Adrenal gland (tissue), 12 donors: Measurements from ENCODE around the gene RFX6. TPM values are rescaled to one million over a fixed set of nuclear protein-coding genes. Genes with fewer than 3 reads are reported as not detected.

Experiments
- DNase-seq, 7 donors: peaks; one replicate each; pipeline ENCODE4 v3.0.0-alpha.2; 2019 to 2020
- H3K27ac ChIP-seq, 5 donors: fragments of 200-600 bp; sonication (generic) in 4 of 5; 1 replicate in 3 of 5; 2 replicates in 2 of 5; pipeline versions ENCODE4 v1.5.1 to v1.8.0; 2016 to 2020; ENCODE audit warnings: mild to moderate bottlenecking in 1 of 5
- H3K27me3 ChIP-seq: fragments of 200-600 bp; 2 replicates; pipeline ENCODE4 v1.8.0; 2021
- H3K36me3 ChIP-seq, 2 donors: fragments of 200-600 bp; replicated peaks in 1 of 2; 1 replicate in 1 of 2; 2 replicates in 1 of 2; pipeline versions ENCODE4 v1.5.1 to v1.8.0; 2018 to 2022
- H3K4me1 ChIP-seq, 2 donors: fragments of 200-600 bp; replicated peaks in 1 of 2; 1 replicate in 1 of 2; 2 replicates in 1 of 2; pipeline versions ENCODE4 v1.5.1 to v1.8.0; 2018 to 2021
- H3K4me3 ChIP-seq, 4 donors: fragments of 200-600 bp; sonication (generic) in 3 of 4; one replicate each; pipeline ENCODE4 v1.5.1; 2016 to 2018
- H3K9me3 ChIP-seq, 3 donors: fragments of 200-600 bp; sonication (generic) in 1 of 3; replicated peaks in 1 of 3; 1 replicate in 2 of 3; 2 replicates in 1 of 3; pipeline versions ENCODE4 v1.5.1 to v1.8.0; 2016 to 2021
- CTCF ChIP-seq, 6 experiments: fragments of 450-650 bp in 4 of 6; fragments of 200-600 bp in 2 of 6; sonication (generic) in 1 of 6; IDR thresholded peaks; 1 replicate in 5 of 6; 2 replicates in 1 of 6; pipeline versions ENCODE4 v1.5.1 to v1.8.0; 2016 to 2021; ENCODE audit warnings: antibody characterized with exemption in 6 of 6, mild to moderate bottlenecking in 2 of 6, moderate library complexity in 1 of 6
- POLR2A ChIP-seq, 2 donors: fragments of 450-650 bp; IDR thresholded peaks; one replicate each; pipeline ENCODE4 v1.6.1; 2017; ENCODE audit warnings: antibody characterized with exemption in 2 of 2, mild to moderate bottlenecking in 2 of 2, moderate library complexity in 1 of 2
- WGBS, 4 donors: extraction: QIAGEN DNeasy Blood & Tissue Kit in 2 of 4; methylation state at CpG; one replicate each; pipeline versions ENCODE4 v1.1.5 to v1.1.7; 2013 to 2017; 5-methylcytosine and 5-hydroxymethylcytosine counted together
- intact Hi-C, 2 donors: fragments of 100-400 bp; cut with DNase I; formaldehyde crosslinking; loops; one replicate each; pipeline versions ENCODE4 v1.14.1 to v1.15.0; 2022 to 2023
- polyA plus RNA-seq, 3 donors: library from polyadenylated mRNA; stranded (reverse); fragments of 200-250 nt in 2 of 3; fragments of 350-450 nt in 1 of 3; fragmentation: Illumina TruSeq in 1 of 3; extraction: RNeasy Lipid Tissue Mini Kit (QIAGEN cat#74804) in 1 of 3; gene quantifications; one replicate each; pipeline ENCODE4 v1.2.3, GENCODE V29; 2013 to 2014
- total RNA-seq, 9 donors: library from RNA; depleted of rRNA in 4 of 9; stranded (reverse); fragments of >200 nt in 4 of 9; fragments of 120-200 nt in 1 of 9; fragmentation: NEBNext Ultra II Directional in 1 of 9; extraction: Animal tissue kit (Norgen Biotek cat#: 25700) in 1 of 9; gene quantifications; one replicate each; pipeline versions ENCODE4 v1.1.0 to v1.2.4, GENCODE V29; 2013 to 2023
- donor health status: healthy with polysubstance abuse.
- donor health status: Bipolar disorder and iron deficiency.
- donor health status: DM: yes; HTN: yes; CAD: no.
- donor health status: DM: no; HTN: no; CAD: no.
- donor health status: DM: no; HTN: no; CAD: no.
- donor health status: DM: yes; HTN: yes; CAD: no.

The RFX6 gene
- total and polyA plus RNA-seq, 12 donors = 0.27 to 12.0 (median 3.2) TPM; not detected in 4

- Histone ChIP-seq H3K4me1 (no peaks in the 10 kb centered on the region), H3K27ac (no peak overlapping the region), H3K4me3 (no peak overlapping the region), H3K36me3 (no peaks in the 10 kb centered on the region), H3K9me3 (no peaks in the 10 kb centered on the region), H3K27me3 (no peaks in the 10 kb centered on the region)
- intact Hi-C loops = no loop called here
- peak; percentile 41 to 75 (median 56) for TF ChIP-seq CTCF (IDR thresholded peaks at IDR 0.05)
- no peak for TF ChIP-seq POLR2A (IDR thresholded peaks at IDR 0.05)
- 20 to 28% (median 26%) methylated on average over 5 of the region's 5 CpGs for WGBS, 4 donors
- DNase-seq = peak in 6 of 7 donors; percentile 20 to 44 (median 32)
Measured at GRCh38 chr6:116969211-116969863, 92.3 kb downstream of the RFX6 start.

- no peak overlapping the region for H3K4me3 ChIP-seq
- no peaks in the 10 kb centered on the region for H3K27me3 ChIP-seq
- no peak overlapping the region for H3K27ac ChIP-seq
- TF ChIP-seq POLR2A (IDR thresholded peaks at IDR 0.05) = no peak
- peak; percentile 43 to 68 (median 49) for TF ChIP-seq CTCF (IDR thresholded peaks at IDR 0.05)
- intact Hi-C loops = no loop called here
- peak in 5 of 7 donors; percentile 13 to 20 (median 15) for DNase-seq
- no peaks in the 10 kb centered on the region for H3K9me3 ChIP-seq
- no peaks in the 10 kb centered on the region for H3K4me1 ChIP-seq
- 0 to 5% (median 1%) methylated on average over 1 of the region's 1 CpG for WGBS, 4 donors
- H3K36me3 ChIP-seq = no peaks in the 10 kb centered on the region
Measured at GRCh38 chr6:116971959-116972358, 94.9 kb downstream of the RFX6 start.

- TF ChIP-seq CTCF (IDR thresholded peaks at IDR 0.05) (no peak), POLR2A (IDR thresholded peaks at IDR 0.05) (no peak)
- H3K27ac ChIP-seq = no peak overlapping the region
- H3K36me3 ChIP-seq = no peaks in the 10 kb centered on the region
- H3K4me1 ChIP-seq = no peaks in the 10 kb centered on the region
- 72 to 80% (median 79%) methylated on average over 5 of the region's 5 CpGs for WGBS, 4 donors
- H3K27me3 ChIP-seq = no peaks in the 10 kb centered on the region
- H3K9me3 ChIP-seq = no peaks in the 10 kb centered on the region
- intact Hi-C loops = no loop called here
- DNase-seq = no peak
- H3K4me3 ChIP-seq = no peak overlapping the region
Measured at GRCh38 chr6:116973976-116974375, 96.9 kb downstream of the RFX6 start.

GRCh38 chr6:116974526-116975316, 97.7 kb downstream of the RFX6 start:
- WGBS, 4 donors = 39 to 65% (median 55%) methylated on average over 5 of the region's 5 CpGs
- intact Hi-C loops = no loop called here
- no peak overlapping the region for H3K4me3 ChIP-seq

More at GRCh38 chr6:116974526-116975316, 97.7 kb downstream of the RFX6 start:
- no peaks in the 10 kb centered on the region for H3K9me3 ChIP-seq
- TF ChIP-seq POLR2A (IDR thresholded peaks at IDR 0.05) (no peak), CTCF (IDR thresholded peaks at IDR 0.05) (no peak)
- H3K27me3 ChIP-seq = no peaks in the 10 kb centered on the region
- H3K27ac ChIP-seq = no peak overlapping the region
- H3K36me3 ChIP-seq = no peaks in the 10 kb centered on the region
- DNase-seq = no peak
- no peaks in the 10 kb centered on the region for H3K4me1 ChIP-seq
